Measurements from ENCODE around the gene FANCM.

GRCh38 chr14:45089813-45090212 is 45.9 kb upstream of the FANCM start:
- TF ChIP-seq CTCF (IDR thresholded peaks at IDR 0.05; ENCODE audit: insufficient read depth, low read depth, low read length), result no peak
- TF ChIP-seq EZH2 (IDR thresholded peaks at IDR 0.05; ENCODE audit: insufficient read depth, low read length), result no peak
